Measurements from ENCODE around the gene PI4KA.

Gene PI4KA

DNA sequence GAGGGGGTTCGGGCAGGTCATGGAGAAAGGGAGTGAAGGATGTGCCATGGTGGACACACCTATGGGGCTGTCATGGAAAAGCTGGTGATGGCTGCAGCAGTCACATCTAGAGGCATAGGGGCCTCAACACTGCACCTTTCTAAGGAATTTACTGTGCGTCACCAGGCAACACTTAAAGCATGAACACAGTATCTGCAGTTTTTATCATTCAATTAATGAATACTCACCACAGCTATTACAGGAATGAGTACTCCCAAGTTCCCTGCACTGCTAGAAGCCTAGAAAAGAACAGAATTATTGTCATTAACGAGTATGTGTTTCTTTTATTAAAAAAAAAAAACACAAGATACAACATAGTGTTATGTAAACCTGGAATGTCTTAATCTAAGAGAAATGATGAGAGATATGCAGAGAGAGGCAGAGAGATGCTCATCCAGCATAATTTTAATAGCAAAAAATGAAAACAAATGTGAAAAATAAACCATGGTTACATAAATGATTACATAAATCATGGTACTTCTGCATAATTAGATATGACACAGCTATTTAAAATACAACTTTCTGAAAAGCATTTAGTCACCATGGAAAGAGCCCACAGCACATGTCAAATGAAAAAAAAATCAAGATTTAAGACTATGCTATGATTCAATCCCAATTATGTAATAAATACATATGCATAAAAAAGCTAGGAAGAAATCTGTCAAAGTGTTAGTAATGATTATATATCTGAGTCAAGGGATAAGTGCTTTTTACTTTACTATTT lies 65.5 kb downstream of the PI4KA start:
- DNase-seq (ENCODE audit: low read depth) = no peak

DNA sequence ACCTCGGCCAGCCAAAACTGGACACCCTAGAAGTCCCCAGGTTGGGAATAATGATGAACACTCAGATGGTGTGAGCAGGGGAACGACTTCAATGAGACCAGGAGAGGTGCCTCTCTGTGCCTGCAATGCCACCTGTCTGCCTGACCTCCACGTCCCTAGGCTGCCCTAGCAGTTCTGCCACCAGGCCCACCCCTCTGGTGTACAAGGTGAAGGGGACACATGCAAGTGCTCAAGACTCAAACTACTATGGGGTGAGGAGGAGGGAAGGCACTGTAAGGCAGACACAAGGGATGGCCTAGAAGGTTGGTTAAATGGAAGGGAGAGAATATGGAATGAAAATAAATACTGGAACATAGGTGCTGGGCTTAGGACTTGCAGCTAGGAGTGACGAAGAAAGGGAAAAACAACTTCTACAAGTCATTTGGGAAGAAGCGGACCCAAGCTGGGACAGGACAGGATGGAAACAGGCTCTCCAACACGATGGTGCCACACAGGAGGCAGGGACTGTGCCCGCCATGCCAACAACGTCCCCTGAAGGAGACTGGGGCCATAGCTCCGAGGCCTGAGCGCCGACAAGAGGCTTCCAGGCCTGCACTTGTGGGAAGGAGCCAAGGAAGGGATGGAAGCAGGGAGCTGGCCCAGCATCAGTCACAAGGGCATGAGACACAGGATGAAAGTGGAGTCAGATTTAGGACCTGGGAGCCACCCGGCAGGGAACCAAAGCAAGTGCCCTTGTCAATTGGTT lies 66.2 kb downstream of the PI4KA start:
- no peak for DNase-seq (ENCODE audit: low read depth)

GRCh38 chr22:20788627-20789344 lies 69.8 kb downstream of the PI4KA start:
- no peak for DNase-seq (ENCODE audit: low read depth)

GRCh38 chr22:20787746-20788626 lies 70.6 kb downstream of the PI4KA start:
- no peak for DNase-seq (ENCODE audit: low read depth)

GRCh38 chr22:20787223-20787622 lies 71.4 kb downstream of the PI4KA start:
- no peak for DNase-seq (ENCODE audit: low read depth)

DNA sequence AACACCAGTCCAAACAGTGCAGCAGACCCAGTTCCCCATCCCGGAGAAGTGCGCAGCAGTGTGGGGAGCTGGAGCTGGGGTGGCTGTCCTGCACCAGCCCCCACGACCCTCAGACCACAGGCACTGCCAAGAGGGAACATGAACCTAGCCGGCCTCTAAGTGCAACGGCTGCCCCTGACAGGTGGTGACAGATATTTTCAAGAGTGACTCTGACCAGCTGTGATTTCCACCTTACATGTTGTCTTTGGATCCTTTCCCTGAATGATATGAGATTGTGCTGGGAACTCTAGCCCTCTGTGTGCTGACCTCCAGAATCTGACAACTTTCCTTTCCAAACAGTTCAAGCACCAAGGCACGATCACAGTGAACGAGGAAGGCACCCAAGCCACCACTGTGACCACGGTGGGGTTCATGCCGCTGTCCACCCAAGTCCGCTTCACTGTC lies 72.1 kb downstream of the PI4KA start:
- no peak for DNase-seq (ENCODE audit: low read depth)

GRCh38 chr22:20786048-20786447 lies 72.6 kb downstream of the PI4KA start:
- no peak for DNase-seq (ENCODE audit: low read depth)

GRCh38 chr22:20785415-20785814 lies 73.2 kb downstream of the PI4KA start:
- DNase-seq (ENCODE audit: low read depth) = no peak

GRCh38 chr22:20783844-20784723 lies 74.5 kb downstream of the PI4KA start:
- DNase-seq (ENCODE audit: low read depth) = peak; percentile 50

- no peak for DNase-seq (ENCODE audit: low read depth)
Observed at GRCh38 chr22:20783300-20783673, 75.3 kb downstream of the PI4KA start.

DNA sequence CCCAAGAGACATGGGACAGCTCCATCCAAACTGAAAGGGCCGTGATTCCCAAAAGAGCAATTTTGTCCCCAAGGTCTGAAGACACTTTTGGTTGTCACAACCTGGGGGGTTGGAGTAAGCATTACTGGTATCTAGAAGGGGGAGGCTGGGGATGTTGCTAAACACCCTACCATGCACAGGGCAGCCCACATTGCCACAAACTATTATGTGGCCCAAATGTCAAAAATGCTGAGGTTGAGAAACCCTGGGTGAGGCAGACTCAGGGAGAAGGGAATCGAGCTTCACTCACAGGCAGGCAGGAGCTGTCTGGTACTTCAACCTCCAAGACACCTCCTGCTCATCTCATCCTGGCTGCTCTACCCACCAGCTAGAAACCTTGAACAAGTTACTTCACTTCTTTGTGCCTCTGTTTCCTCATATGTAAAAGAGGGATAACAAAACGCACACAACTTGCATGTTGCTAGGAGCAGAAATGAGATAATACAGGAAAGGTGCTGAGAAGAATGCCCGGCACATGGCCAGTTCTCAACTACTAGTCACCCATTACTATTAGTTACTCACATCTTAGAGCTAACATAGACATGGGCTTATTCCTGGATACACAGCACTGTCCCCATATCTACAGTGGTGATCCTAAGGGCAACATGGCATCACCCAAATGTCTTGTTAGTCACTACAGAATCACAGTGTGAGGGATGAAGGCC lies 75.9 kb downstream of the PI4KA start:
- DNase-seq (ENCODE audit: low read depth) = no peak

DNA sequence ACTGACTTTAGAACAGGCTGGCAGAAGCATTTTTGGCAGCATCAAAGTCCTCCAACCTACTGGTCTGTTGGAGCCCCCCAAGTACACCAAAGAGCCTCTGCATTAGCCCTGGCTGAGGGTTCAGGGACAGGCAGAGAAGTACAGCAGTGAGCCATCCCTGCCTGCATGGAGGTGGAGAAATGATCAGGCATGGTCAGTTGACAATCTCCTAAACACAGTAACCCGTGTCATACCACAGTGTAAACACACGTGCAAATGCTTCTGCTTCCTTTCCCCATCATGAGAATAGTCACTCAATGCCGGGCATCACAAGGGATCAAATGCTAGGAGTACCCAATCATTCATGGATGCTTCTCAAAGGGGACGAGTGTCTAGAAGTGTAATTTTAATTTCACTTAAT lies 76.5 kb downstream of the PI4KA start:
- no peak for DNase-seq (ENCODE audit: low read depth)

DNA sequence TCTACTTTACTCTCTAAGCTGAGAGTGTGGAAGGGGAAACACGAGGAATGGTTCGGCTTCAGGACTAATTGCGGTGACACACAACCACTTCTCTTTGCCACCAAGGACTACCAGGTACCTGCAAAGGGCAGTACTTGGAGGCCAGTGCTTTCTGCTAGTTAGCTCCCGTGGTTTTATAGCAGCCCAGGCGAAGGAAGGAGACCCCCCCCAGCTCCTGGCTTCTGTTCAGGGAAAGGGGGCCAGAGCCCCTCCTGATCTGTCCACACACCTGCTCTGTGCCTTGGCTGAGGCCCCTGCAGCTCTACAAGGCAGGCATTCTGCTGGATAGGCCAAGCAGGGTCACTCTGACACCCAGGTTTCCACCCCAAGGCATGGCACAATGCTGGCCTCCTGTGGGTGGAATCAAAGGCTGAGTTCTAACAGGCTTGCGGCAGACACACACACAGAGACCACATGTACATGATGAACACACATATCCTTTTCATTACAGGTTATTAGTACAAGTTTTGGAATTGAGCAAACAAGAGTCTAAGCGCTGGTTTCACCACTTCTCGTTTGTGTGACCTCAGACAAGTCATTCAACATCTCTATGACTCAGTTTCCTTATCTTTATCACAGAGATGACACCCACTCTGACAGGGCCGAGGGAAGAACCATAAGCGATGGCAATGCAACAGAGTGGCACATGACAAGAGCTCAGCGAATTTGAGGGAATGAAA lies 77.2 kb downstream of the PI4KA start:
- no peak for DNase-seq (ENCODE audit: low read depth)

DNA sequence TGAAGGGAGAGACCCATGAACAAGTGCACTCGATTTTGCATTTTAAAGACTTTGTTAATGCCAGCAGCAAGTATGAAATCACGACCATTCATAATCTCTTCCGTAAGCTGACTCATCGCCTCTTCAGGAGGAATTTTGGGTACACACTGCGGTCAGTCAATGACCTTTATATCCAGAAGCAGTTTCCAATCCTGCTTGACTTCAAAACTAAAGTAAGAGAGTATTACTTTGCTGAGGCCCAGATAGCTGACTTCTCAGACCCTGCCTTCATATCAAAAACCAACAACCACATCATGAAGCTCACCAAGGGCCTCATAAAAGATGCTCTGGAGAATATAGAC lies 78.8 kb downstream of the PI4KA start:
- no peak for DNase-seq (ENCODE audit: low read depth)

GRCh38 chr22:20779014-20779817 lies 79.4 kb downstream of the PI4KA start:
- DNase-seq (ENCODE audit: low read depth) = no peak

GRCh38 chr22:20777420-20778177 lies 81.0 kb downstream of the PI4KA start:
- no peak for DNase-seq (ENCODE audit: low read depth)

DNA sequence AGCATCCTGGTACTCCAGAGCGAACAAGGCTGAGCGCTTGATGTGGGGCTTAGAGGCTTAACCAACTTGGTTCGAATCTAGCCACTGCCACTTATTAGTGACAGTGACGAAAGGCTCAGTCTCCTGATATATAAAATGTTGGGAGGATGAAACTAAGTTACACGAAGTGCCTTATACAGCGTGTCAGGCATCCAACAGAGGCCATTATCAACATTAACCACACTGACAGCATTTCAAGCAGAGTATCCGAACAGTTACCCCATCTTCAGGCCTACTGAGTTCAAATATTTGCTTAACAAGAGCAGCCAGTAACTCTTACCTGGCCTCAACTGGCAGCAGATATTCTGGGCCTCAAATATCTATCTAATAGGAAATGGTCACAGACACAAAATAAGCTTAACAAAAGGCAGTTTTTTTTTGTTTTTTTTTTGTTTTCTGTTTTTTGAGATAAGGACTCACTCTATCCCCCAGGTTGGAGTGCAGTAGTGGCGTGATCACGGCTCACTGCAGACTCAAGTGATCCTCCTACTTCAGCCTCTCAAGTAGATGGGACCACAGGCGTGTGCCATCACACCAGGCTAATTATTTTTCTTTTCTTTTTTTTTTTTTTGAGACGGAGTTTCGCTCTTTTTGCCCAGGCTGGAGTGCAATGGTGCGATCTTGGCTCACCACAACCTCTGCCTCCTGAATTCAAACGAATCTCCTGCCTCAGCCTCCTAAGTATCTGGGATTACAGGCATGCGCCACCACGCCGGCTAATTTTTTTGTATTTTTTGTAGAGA lies 81.8 kb downstream of the PI4KA start:
- no peak for DNase-seq (ENCODE audit: low read depth)
